ENCODE measurements around the gene PBX4.
"Not testable (repeated sequence)": the region's sequence is repeated elsewhere in the genome, so short reads cannot be mapped to it uniquely, and the experiment has no call there.

Gene PBX4, protein sequence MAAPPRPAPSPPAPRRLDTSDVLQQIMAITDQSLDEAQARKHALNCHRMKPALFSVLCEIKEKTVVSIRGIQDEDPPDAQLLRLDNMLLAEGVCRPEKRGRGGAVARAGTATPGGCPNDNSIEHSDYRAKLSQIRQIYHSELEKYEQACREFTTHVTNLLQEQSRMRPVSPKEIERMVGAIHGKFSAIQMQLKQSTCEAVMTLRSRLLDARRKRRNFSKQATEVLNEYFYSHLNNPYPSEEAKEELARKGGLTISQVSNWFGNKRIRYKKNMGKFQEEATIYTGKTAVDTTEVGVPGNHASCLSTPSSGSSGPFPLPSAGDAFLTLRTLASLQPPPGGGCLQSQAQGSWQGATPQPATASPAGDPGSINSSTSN

GRCh38 chr19:19618219-19619051, at the start of gene PBX4:
Gene PBX4 (minus strand): TSS chr19:19618687. CDS start chr19:19618629, 58 bp downstream.
- H3K4me1 Mint-ChIP-seq = peaks cover 67% of the 10 kb centered on the region
- H3K9me3 Mint-ChIP-seq = no peaks in the 10 kb centered on the region
- peak within 1 kb of the TSS; percentile 86 to 91 for H3K4me3 Mint-ChIP-seq
- DNase-seq = peak; percentile 98 to 99
- ATAC-seq = peak; percentile 95
- no peaks in the 10 kb centered on the region for H3K27me3 Mint-ChIP-seq
- H3K27ac Mint-ChIP-seq = peak within 1 kb of the TSS; percentile 88 to 95

GRCh38 chr19:19665420-19665948, 47.0 kb upstream of the PBX4 start:
- peak overlapping the region in 1 of 2 donors; percentile 71 for H3K27ac Mint-ChIP-seq
- peaks cover 49% of the 10 kb centered on the region for H3K4me1 Mint-ChIP-seq
- DNase-seq, H3K9me3 Mint-ChIP-seq, ATAC-seq, H3K27me3 Mint-ChIP-seq: not testable (repeated sequence)
- H3K4me3 Mint-ChIP-seq = peak overlapping the region in 1 of 2 donors; percentile 39

DNA sequence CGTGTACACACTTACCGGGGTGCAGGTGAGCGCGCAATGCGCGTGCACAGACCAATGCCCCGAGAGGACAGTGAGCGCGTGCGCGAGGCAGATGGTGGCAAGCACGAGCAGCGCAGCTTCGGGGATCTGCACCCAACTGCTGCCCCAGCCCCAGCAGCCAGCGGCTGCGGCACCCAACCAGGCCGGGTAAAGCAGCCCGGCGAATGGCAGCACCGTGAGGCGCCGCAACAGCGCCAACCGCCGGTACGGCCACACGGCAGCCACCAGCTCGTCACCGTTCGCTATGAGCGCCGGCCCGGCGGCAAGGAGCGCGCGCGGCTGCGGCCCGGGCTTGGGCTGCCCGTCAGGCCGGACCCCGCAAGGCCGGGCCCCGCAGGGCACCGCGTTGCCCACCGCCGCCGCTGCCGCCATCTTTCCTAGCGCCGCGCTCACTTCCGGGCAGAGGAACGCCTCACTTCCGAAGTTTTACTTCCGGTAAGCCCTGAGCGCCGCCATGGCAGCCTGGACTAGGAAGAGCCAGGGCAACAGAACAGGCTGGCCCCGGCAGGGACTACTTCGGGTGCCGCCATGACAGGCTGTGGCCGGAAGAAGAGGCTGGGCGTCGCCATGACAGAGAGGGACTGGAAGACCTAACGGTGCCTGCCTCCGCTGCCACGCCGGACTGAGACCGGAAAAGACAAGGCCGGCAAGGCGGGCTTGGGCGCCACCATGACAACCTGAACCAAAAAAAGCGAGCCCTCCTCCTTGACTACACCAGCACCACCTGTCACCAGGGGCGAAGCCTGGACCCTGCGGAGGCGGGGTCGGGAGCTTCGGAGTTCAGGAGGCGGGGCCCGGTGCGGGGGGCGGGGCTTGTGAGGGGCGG, 45.0 kb upstream of the PBX4 start, which contains the start of gene ATP13A1:
Gene ATP13A1, minus strand, starts transcription at position 421 of the 865 bp plus-strand sequence. Its CDS starts 10 bp downstream, at position 411.
- peak within 1 kb of the TSS; percentile 95 to 98 for H3K4me3 Mint-ChIP-seq
- DNase-seq = peak; percentile 96 to 98
- peak within 1 kb of the TSS; percentile 96 to 97 for H3K27ac Mint-ChIP-seq
- no peaks in the 10 kb centered on the region for H3K9me3 Mint-ChIP-seq
- ATAC-seq = peak; percentile 84
- no peaks in the 10 kb centered on the region for H3K27me3 Mint-ChIP-seq
- H3K4me1 Mint-ChIP-seq = peaks cover 47% of the 10 kb centered on the region

DNA sequence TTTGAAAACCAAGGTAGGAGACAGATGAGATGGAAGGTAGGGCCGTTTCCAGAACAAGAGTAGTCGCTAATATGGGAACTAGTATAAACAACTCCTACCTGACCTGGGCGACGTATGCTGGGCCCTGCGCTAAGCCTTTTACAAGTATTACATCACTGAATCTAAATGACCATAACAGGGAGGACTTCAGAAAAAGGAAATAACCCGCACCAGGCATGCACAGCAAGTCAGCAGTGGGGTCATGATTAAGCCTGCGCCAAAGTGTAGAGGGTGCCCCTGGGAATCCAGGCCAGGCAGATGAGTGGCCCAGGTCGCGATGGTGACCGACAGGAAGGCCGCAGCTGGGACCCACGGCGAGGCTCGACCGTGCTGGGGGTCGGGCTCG, 44.4 kb upstream of the PBX4 start:
- H3K27ac Mint-ChIP-seq = peak overlapping the region; percentile 92 to 97

GRCh38 chr19:19662344-19662743, 43.9 kb upstream of the PBX4 start:
- Mint-ChIP-seq H3K9me3 (no peaks in the 10 kb centered on the region), H3K4me3 (peak overlapping the region; percentile 95 to 98), H3K4me1 (peaks cover 38% of the 10 kb centered on the region), H3K27me3 (no peaks in the 10 kb centered on the region), H3K27ac (peak overlapping the region; percentile 92 to 97)
- DNase-seq (no peak), ATAC-seq (no peak)

More for the DNA sequence above, 44.4 kb upstream of the PBX4 start:
- H3K4me1 Mint-ChIP-seq = peaks cover 43% of the 10 kb centered on the region
- DNase-seq (no peak), ATAC-seq (no peak)
- H3K4me3 Mint-ChIP-seq = peak overlapping the region; percentile 95 to 98
- no peaks in the 10 kb centered on the region for H3K9me3 Mint-ChIP-seq
- no peaks in the 10 kb centered on the region for H3K27me3 Mint-ChIP-seq

- Mint-ChIP-seq H3K4me1 (peaks cover 39% of the 10 kb centered on the region), H3K9me3 (no peaks in the 10 kb centered on the region), H3K4me3 (peak overlapping the region; percentile 95 to 98), H3K27me3 (no peaks in the 10 kb centered on the region), H3K27ac (peak overlapping the region; percentile 92 to 97)
- ATAC-seq (peak; percentile 4), DNase-seq (peak in 1 of 2 donors; percentile 51)
Observed at GRCh38 chr19:19661675-19662251, 43.3 kb upstream of the PBX4 start.

- no peak for ATAC-seq
- peak overlapping the region; percentile 95 to 98 for H3K4me3 Mint-ChIP-seq
- H3K9me3 Mint-ChIP-seq = no peaks in the 10 kb centered on the region
- H3K27ac Mint-ChIP-seq = peak overlapping the region; percentile 71 to 92
- no peak for DNase-seq
- peaks cover 39% of the 10 kb centered on the region for H3K4me1 Mint-ChIP-seq
- H3K27me3 Mint-ChIP-seq = no peaks in the 10 kb centered on the region
Observed at GRCh38 chr19:19661141-19661674, 42.7 kb upstream of the PBX4 start.

DNA sequence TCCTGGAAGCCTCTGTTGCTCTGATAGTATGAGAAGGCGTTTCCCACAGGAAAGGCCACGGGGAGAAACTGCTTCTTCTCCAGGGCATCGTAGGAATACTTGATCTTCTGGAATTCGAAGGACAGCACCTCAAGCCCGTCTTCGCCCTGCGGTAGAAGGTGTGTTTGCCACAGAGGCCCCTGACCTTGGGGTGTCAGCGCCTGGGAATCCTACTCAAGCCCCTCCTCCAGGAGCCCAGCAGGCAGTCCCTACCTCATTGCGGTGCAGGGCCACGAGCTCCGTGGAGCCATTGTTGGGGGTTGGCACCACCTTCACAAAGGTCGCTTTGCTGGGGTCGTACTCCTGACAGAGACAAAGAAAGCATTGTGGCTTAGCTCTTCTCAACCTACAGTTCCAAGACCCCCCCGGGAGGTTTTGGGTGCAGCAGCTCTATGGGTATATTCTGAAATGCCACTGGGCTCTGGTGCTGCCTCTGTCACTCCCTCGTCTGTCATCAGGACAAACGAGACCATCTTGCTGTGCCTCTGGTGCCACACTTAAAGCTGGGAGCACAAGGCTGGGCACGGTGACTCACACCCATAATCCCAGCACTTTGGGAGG, 41.3 kb upstream of the PBX4 start:
- peak overlapping the region in 1 of 2 donors; percentile 46 for H3K27ac Mint-ChIP-seq
- H3K4me1 Mint-ChIP-seq = peaks cover 39% of the 10 kb centered on the region
- DNase-seq = no peak
- no peak for ATAC-seq
- no peak overlapping the region for H3K4me3 Mint-ChIP-seq
- H3K9me3 Mint-ChIP-seq = no peaks in the 10 kb centered on the region
- H3K27me3 Mint-ChIP-seq = no peaks in the 10 kb centered on the region

GRCh38 chr19:19657397-19657783, 38.9 kb upstream of the PBX4 start:
- H3K4me3 Mint-ChIP-seq = no peak overlapping the region

GRCh38 chr19:19656451-19657396, 38.2 kb upstream of the PBX4 start:
- ATAC-seq = no peak
- peak overlapping the region; percentile 33 to 63 for H3K27ac Mint-ChIP-seq
- H3K4me3 Mint-ChIP-seq = no peak overlapping the region
- H3K27me3 Mint-ChIP-seq = no peaks in the 10 kb centered on the region
- H3K9me3 Mint-ChIP-seq = no peaks in the 10 kb centered on the region
- H3K4me1 Mint-ChIP-seq = peaks cover 38% of the 10 kb centered on the region
- no peak for DNase-seq

More at GRCh38 chr19:19657397-19657783, 38.9 kb upstream of the PBX4 start:
- H3K4me1 Mint-ChIP-seq = peaks cover 44% of the 10 kb centered on the region
- peak overlapping the region in 1 of 2 donors; percentile 43 for H3K27ac Mint-ChIP-seq
- DNase-seq (no peak), ATAC-seq (no peak)
- no peaks in the 10 kb centered on the region for H3K27me3 Mint-ChIP-seq
- H3K9me3 Mint-ChIP-seq = no peaks in the 10 kb centered on the region

GRCh38 chr19:19655641-19656343, 37.3 kb upstream of the PBX4 start:
- DNase-seq (no peak), ATAC-seq (no peak)
- H3K27me3 Mint-ChIP-seq = no peaks in the 10 kb centered on the region
- H3K4me1 Mint-ChIP-seq = peaks cover 30% of the 10 kb centered on the region
- peak overlapping the region in 1 of 2 donors; percentile 83 for H3K27ac Mint-ChIP-seq
- no peaks in the 10 kb centered on the region for H3K9me3 Mint-ChIP-seq
- H3K4me3 Mint-ChIP-seq = no peak overlapping the region

DNA sequence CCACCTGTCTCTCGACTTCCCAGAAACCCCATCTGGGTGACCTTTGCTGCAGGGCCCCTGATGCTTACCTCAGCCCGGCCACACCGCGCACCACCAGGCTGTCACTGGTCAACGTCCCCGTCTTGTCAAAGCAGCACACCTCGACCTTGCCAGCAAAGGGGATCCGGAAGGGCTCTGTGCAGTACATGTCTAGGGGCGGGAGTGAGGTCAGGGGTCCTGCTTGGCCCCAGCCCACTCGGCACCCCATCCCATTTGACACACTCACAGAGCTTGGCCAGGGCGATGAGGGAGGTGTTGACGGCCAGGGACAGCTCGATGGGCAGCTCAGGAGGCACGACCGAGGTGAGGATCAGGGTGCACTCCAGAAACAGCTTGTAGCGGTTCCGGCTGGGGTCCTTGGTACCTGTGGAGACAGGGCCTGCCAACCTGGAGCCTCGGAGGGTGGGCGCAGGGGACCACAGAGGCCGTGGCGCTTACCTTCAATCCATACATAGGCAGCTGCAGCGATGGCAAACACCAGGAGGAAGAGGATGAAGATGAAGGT, 36.6 kb upstream of the PBX4 start:
- Mint-ChIP-seq H3K4me1 (peaks cover 30% of the 10 kb centered on the region), H3K4me3 (no peak overlapping the region), H3K27me3 (no peaks in the 10 kb centered on the region), H3K9me3 (no peaks in the 10 kb centered on the region), H3K27ac (no peak overlapping the region)
- no peak for ATAC-seq
- no peak for DNase-seq

Data from stimulated activated naive CD8-positive, alpha-beta T cell treated with anti-CD3 and anti-CD28 coated beads, Interleukin-15, amount 100 ng/mL, for 72 hours (primary cell).